GM12878 (cell line): ENCODE results near the gene GATAD2B. TPM values are rescaled to one million over a fixed set of nuclear protein-coding genes. Genes with fewer than 3 reads are reported as not detected.
"Not testable (repeated sequence)": the region's sequence is repeated elsewhere in the genome, so short reads cannot be mapped to it uniquely, and the experiment has no call there.

Experiments
- ATAC-seq: fragments of 200-7000 bp; cut with Tn5 transposase; 3 replicates; pipeline ENCODE4 v1.9.1; 2020; ENCODE audit warnings: mild to moderate bottlenecking, moderate library complexity
- BruUV-seq: library from RNA; stranded (reverse); fragments of 400-500 nt; replicated peaks from 2 replicates; lab custom pipeline; 2021; lab: Mats Ljungman, UMichigan
- CTCF ChIA-PET: fragments of 300-600 bp; sonication (Branson Sonifier 250); formaldehyde crosslinking; extraction: SDS; loops from one replicate; lab custom pipeline; 2021; ENCODE audit warnings: inconsistent platforms; lab: Yijun Ruan, JAX
- POLR2A ChIA-PET: fragments of 350-600 bp; formaldehyde crosslinking; extraction: SDS; loops from one replicate; lab custom pipeline; 2021; ENCODE audit warnings: inconsistent platforms; lab: Charles Lee
- RAD21 ChIA-PET: fragments of 300-600 bp; sonication (Branson Sonifier 250); formaldehyde crosslinking; loops from one replicate; lab custom pipeline; 2023; ENCODE audit warnings: antibody characterized with exemption; ENCODE audit not compliant: unreplicated experiment; lab: Charles Lee
- SMC1A ChIA-PET: fragments of 300-600 bp; sonication (Branson Sonifier 250); formaldehyde crosslinking; loops from one replicate; lab custom pipeline; 2023; ENCODE audit not compliant: unreplicated experiment, uncharacterized antibody; lab: Charles Lee
- DNase-seq: peaks from one replicate; pipeline ENCODE4 v3.0.0-alpha.2; 2011; ENCODE audit warnings: low read depth, low spot score
- FAIRE-seq: peaks from 3 replicates; lab custom pipeline; 2011; peaks lifted over from hg19 to GRCh38; lab: Jason Lieb, UNC
- H2AFZ ChIP-seq: 2 replicates; pipeline ENCODE4 v1.6.0; 2011; ENCODE audit warnings: low read depth, low read length, control low read depth; ENCODE audit not compliant: control insufficient read depth
- H3K27ac ChIP-seq: 2 replicates; pipeline ENCODE4 v1.5.1; 2011; ENCODE audit warnings: control low read depth; ENCODE audit not compliant: control insufficient read depth, insufficient read depth
- H3K27me3 ChIP-seq, 2 experiments: replicated peaks in 1 of 2; 2 replicates each; pipeline versions ENCODE4 v1.6.0 to v1.6.1; 2011; ENCODE audit warnings: low read length in 1 of 2; ENCODE audit not compliant: control insufficient read depth in 2 of 2, insufficient read depth in 2 of 2
- H3K36me3 ChIP-seq, 2 experiments: 2 replicates each; pipeline ENCODE4 v1.5.1; 2011; ENCODE audit warnings: low read length in 1 of 2; ENCODE audit not compliant: control insufficient read depth in 2 of 2, insufficient read depth in 2 of 2
- H3K4me1 ChIP-seq: 2 replicates; pipeline ENCODE4 v1.6.1; 2011; ENCODE audit warnings: mild to moderate bottlenecking, low read length, moderate library complexity, mixed read lengths; ENCODE audit not compliant: control insufficient read depth, insufficient read depth
- H3K4me2 ChIP-seq: 2 replicates; pipeline ENCODE4 v1.6.0; 2011; ENCODE audit warnings: control low read depth; ENCODE audit not compliant: control insufficient read depth, insufficient read depth
- H3K4me3 ChIP-seq: fragments of 200-600 bp; sonication (generic); 2 replicates; pipeline ENCODE4 v1.5.1; 2016
- H3K79me2 ChIP-seq: 2 replicates; pipeline ENCODE4 v1.6.0; 2011; ENCODE audit warnings: low read length; ENCODE audit not compliant: control insufficient read depth, insufficient read depth
- H3K9ac ChIP-seq: 2 replicates; pipeline ENCODE4 v1.8.0; 2011; ENCODE audit warnings: low read length, control low read depth, mixed read lengths; ENCODE audit not compliant: control insufficient read depth, insufficient read depth
- H3K9me3 ChIP-seq: replicated peaks from 3 replicates; pipeline ENCODE4 v1.5.1; 2011; ENCODE audit warnings: mild to moderate bottlenecking, low read length; ENCODE audit not compliant: control insufficient read depth, insufficient read depth
- H4K20me1 ChIP-seq: 2 replicates; pipeline ENCODE4 v1.6.0; 2011; ENCODE audit not compliant: control insufficient read depth, insufficient read depth
- EED ChIP-seq: sonication (generic); IDR thresholded peaks from 2 replicates; pipeline ENCODE4 v1.6.1; 2016; ENCODE audit warnings: antibody characterized with exemption, low read depth
- IKZF1 ChIP-seq: fragments of 450-650 bp; conservative IDR thresholded peaks from 2 replicates; pipeline ENCODE4 v1.6.1; 2017; ENCODE audit warnings: antibody characterized with exemption, mild to moderate bottlenecking
- NFYA ChIP-seq: IDR thresholded peaks from 2 replicates; pipeline ENCODE4 v1.6.1; 2011; ENCODE audit warnings: low read depth, mild to moderate bottlenecking, low read length, improper control_type of control experiment, borderline replicate concordance
- SMAD1 ChIP-seq: fragments of 450-650 bp; IDR thresholded peaks from 2 replicates; pipeline ENCODE4 v1.6.1; 2018; ENCODE audit warnings: mild to moderate bottlenecking, low read depth; ENCODE audit not compliant: partially characterized antibody
- ZSCAN29 ChIP-seq: fragments of 450-650 bp; IDR thresholded peaks from 2 replicates; pipeline ENCODE4 v1.6.1; 2017; ENCODE audit warnings: mild to moderate bottlenecking, moderate library complexity
- WGBS: methylation state at CpG from one replicate; pipeline ENCODE4 v1.1.6; 2016; ENCODE audit warnings: low lambda C conversion rate; ENCODE audit not compliant: insufficient replicate concordance, insufficient coverage; ENCODE audit errors: missing lambda C conversion rate; 5-methylcytosine and 5-hydroxymethylcytosine counted together
- in situ Hi-C: fragments of 300-500 bp; cut with MboI; formaldehyde crosslinking; loops from 9 replicates; pipeline ENCODE4 v1.14.3; 2018; ENCODE audit warnings: mixed read lengths
- intact Hi-C: fragments of 100-400 bp; cut with micrococcal nuclease; formaldehyde crosslinking; loops from one replicate; pipeline ENCODE4 v1.14.2; 2022; ENCODE audit not compliant: unreplicated experiment
- polyA plus RNA-seq, 11 experiments: library from polyadenylated mRNA; depleted of rRNA in 4 of 11; unstranded in 6 of 11; stranded (reverse) in 5 of 11; fragments of >200 nt; fragmentation: Nextera tagmentation in 4 of 11; fragmentation: Illumina TruSeq in 1 of 11; extraction: Ambion mirVana in 4 of 11; extraction: Trizol in 1 of 11; gene quantifications; 1 replicate in 1 of 11; 2 replicates in 10 of 11; pipeline versions ENCODE4 v1.2.1 to v1.2.3, GENCODE V29; 2011 to 2016; ENCODE audit warnings: inconsistent platforms in 2 of 11, missing spikeins in 2 of 11, low read depth in 1 of 11
- total RNA-seq, 4 experiments: library from RNA; depleted of rRNA in 3 of 4; stranded (reverse); fragments of >200 nt in 3 of 4; fragmentation: Illumina TruSeq in 1 of 4; extraction: Trizol in 1 of 4; gene quantifications; 2 replicates each; pipeline versions ENCODE4 v1.2.1 to v1.2.3, GENCODE V29; 2013 to 2021

GATAD2B gene
- total and polyA plus RNA-seq, 10 of the 15 experiments (the other 5 are each of a cell fraction or from before 2014, with no cell fraction given): 2.4 to 63.1 (median 8.7) TPM

GRCh38 chr1:153910560-153910959 is 12.2 kb downstream of the GATAD2B start:
- H3K4me2 ChIP-seq, H2AFZ ChIP-seq, H3K27ac ChIP-seq, intact Hi-C loops, FAIRE-seq, H3K36me3 ChIP-seq, DNase-seq, H3K4me3 ChIP-seq, BruUV-seq, H4K20me1 ChIP-seq, H3K9ac ChIP-seq, H3K9me3 ChIP-seq, H3K27me3 ChIP-seq, in situ Hi-C loops, H3K4me1 ChIP-seq, ATAC-seq: not testable (repeated sequence)
- POLR2A ChIA-PET: interaction anchor here (0.6 to 2.4 kb wide), 5 partner anchors 9 to 67 kb away, joined by 3 to 11 read pairs (median 4); partner anchors contain the start of gene JTB
- RAD21 ChIA-PET: interaction anchor here (1.1 to 1.7 kb wide), 4 partner anchors 12 to 113 kb away, joined by 3 to 5 read pairs (median 4); partner anchors contain the start of gene GATAD2B
- WGBS: 88% methylated on average over 6 of the region's 6 CpGs
- CTCF ChIA-PET: interaction anchor here (0.8 to 14.9 kb wide), 8 partner anchors 8 to 87 kb away, joined by 3 to 138 read pairs (median 3); partner anchors contain the start of genes JTB and SLC39A1
- peaks cover 79% of the 10 kb centered on the region for H3K79me2 ChIP-seq
- SMC1A ChIA-PET: interaction anchor here (0.9 to 5.1 kb wide), 12 partner anchors 9 to 96 kb away, joined by 3 to 27 read pairs (median 4); partner anchors contain the start of genes JTB, RAB13 and RPS27

GRCh38 chr1:153908071-153908470 is 14.7 kb downstream of the GATAD2B start:
- H3K36me3 ChIP-seq: peaks cover 2 to 5% of the 10 kb centered on the region in 2 experiments
- POLR2A ChIA-PET: no interaction called here
- intact Hi-C loops: no loop called here
- H3K4me2 ChIP-seq: no peak overlapping the region
- H3K27ac ChIP-seq: no peak overlapping the region
- in situ Hi-C loops: no loop called here
- DNase-seq (no peak), FAIRE-seq (no peak), ATAC-seq (no peak)
- RAD21 ChIA-PET: no interaction called here
- no peaks in the 10 kb centered on the region for H3K27me3 ChIP-seq
- H3K79me2 ChIP-seq: peaks cover 86% of the 10 kb centered on the region
- SMC1A ChIA-PET: interaction anchor here (0.6 to 5.1 kb wide), 3 partner anchors 8 to 79 kb away, joined by 3 to 27 read pairs (median 4); no protein-coding TSS in a partner anchor
- CTCF ChIA-PET: interaction anchor here (0.9 kb wide), 1 partner anchor 59 kb away, joined by 3 read pairs; no protein-coding TSS in a partner anchor
- BruUV-seq: no TSS peak
- TF ChIP-seq NFYA: no peak
- TF ChIP-seq ZSCAN29: no peak
- TF ChIP-seq EED: no peak
- no peak for TF ChIP-seq IKZF1
- TF ChIP-seq SMAD1: no peak
- H3K4me1 ChIP-seq: peaks cover 5% of the 10 kb centered on the region; the same call in 1 of the 2 replicates
- no peak overlapping the region for H3K4me3 ChIP-seq
- H3K9ac ChIP-seq: no peak overlapping the region
- 85% methylated on average over 6 of the region's 6 CpGs for WGBS
- no peak overlapping the region for H2AFZ ChIP-seq
- no peaks in the 10 kb centered on the region; the same call in 1 of the 2 replicates for H4K20me1 ChIP-seq
- H3K9me3 ChIP-seq: no peaks in the 10 kb centered on the region; the same call in 1 of the 3 replicates
